Renal pelvis (tissue), 4 donors: ENCODE measurements around the gene SEC14L6. TPM values are rescaled to one million over a fixed set of nuclear protein-coding genes. Genes with fewer than 3 reads are reported as not detected.

Experiments used
- DNase-seq: peaks from one replicate; pipeline ENCODE4 v3.0.0-alpha.2; 2013
- polyA plus RNA-seq, 3 donors: library from polyadenylated mRNA; unstranded; fragments of 120-200 nt; gene quantifications; one replicate each; pipeline ENCODE4 v1.2.1, GENCODE V29; 2013; ENCODE audit not compliant: insufficient read length in 3 of 3

The SEC14L6 gene
- polyA plus RNA-seq, 3 donors = 7.8 to 16.3 (median 11.0) TPM

DNA sequence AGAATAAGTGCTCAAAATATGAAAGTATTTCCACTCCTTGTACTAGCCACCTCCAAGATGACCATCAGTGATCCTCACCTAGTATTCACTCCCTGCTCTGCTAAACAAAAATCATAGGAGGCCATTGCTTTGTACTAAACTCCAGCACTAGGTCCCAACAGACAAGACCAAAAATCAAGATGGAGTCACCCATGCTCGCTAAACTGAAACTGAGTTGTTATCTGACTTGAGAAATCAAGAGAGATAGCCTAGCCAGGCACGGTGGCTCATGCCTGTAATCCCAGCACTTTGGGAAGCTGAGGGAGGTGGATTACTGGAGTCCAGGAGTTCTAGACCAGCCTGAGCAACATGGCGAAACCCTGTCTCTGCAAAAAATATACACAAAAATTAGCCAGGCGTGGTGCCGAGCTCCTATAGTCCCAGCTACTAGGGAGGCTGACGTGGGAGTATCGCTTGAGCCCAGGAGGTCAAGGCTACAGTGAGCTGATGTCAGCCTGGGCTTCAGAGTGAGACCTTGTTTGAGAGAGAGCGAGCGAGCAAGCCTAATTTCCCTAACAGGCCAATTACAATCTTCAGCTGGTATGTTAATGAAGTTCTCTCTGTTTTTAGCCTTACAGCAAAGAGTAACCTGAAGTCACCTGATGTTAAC, 9.3 kb downstream of the SEC14L6 start:
- DNase-seq = no peak

DNA sequence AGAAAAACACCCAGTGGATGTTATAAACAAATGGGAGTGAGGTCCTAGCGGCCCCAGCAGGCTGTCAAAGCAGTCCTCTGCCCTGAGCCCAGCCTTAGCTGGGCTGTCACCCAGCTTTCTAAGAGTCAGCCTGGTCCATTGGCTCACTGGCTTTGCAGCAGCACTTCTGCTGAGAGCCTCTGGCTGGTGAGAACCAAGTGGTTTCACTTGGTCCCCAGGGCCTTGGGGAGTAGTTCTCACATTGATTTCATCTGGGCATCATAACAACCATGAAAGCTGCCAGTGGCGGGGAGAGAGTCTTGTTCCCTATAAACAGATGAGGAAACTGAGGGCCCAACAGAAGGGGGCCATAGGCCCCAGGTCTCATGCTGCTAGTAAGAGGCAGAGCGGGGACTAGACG, 11.4 kb downstream of the SEC14L6 start:
- DNase-seq = no peak

DNA sequence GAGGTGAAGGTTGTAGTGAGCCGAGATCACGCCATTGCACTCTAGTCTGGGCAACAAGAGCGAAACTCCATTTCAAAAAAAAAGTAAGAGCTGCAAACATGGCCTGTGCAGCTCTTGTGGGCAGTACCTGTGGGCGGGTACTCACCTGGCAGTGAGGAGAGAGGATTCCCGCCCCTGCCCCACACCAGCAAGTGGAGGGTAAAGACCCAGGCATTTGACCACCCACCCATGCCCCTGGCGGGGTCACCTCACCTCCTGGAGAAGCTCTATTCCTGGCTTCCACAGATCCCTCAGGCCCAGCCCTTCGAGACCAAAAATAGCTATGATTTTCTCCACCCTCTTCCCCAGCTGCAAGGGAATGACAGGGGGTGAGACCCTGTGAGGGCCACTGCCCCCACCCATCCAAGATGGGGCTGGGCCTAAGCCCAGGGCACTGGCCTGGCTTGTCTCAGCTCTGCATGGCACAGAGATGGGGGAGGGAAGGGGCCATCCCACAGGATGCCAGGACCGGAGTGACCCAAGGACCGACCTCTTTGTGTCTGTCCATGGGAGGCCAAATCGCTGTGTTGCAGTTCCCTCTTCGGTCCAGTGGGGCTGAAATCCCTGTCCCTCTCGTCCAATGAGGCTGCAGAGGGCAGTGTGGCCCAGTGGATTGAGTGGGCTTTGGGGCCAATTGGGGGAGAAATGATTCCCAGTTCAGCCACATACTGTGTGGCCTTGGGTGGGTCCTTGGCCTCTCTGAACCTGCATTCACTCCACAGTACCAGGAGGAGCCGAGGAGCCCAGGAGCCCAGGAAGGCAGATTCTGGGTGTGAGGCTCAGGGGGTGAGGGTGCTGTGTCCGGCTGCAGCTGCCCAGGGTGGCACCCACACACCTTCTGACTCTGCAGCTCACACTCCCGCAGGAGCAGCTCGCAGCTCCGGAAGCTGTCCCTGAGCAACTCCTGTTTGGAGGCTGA, 14.6 kb downstream of the SEC14L6 start:
- no peak for DNase-seq

DNA sequence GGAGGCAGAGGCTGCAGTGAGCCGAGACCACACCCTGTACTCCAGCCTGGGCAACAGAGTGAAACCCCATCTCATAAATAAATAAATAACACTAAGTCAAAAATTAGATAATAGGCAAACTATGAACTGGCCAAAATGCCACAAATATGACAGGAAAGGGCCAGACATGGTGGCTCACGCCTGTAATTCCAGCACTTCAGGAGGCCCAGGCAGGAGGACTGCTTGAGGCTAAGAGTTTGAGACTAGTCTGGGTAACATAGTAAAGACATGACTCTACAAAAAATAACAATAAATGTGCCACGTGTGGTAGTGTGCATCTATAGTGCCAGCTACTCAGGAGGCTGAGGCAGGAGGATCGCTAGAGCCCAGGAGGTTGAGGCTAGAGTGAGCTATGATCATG, 19.9 kb downstream of the SEC14L6 start:
- no peak for DNase-seq

GRCh38 chr22:30523646-30524489, 22.7 kb downstream of the SEC14L6 start:
- DNase-seq = no peak

- DNase-seq = no peak
Measured at GRCh38 chr22:30521368-30522156, 25.0 kb downstream of the SEC14L6 start.

GRCh38 chr22:30519842-30520425, 26.6 kb downstream of the SEC14L6 start:
- DNase-seq = no peak

- DNase-seq = no peak
Measured at GRCh38 chr22:30516731-30517130, 29.8 kb downstream of the SEC14L6 start.

DNA sequence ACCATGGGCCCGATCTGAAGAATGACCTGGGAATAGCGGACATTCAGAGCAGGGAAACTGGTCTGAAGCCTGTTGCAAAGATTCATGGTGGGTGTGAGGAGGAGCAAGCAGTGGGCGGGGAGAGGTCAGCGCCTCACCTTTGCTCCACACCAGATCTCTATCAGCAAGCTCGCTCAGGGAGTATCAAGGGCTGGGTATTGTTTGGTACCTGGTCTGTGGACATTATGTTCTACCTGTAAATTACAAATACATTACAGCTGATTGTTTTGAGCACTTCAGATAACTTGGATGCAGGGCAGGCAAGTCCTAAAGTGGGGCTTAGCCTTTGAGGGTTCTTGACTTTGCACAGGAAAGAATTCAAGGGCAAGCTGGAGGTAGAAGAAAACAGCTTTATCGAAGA, 30.3 kb downstream of the SEC14L6 start:
- no peak for DNase-seq

DNA sequence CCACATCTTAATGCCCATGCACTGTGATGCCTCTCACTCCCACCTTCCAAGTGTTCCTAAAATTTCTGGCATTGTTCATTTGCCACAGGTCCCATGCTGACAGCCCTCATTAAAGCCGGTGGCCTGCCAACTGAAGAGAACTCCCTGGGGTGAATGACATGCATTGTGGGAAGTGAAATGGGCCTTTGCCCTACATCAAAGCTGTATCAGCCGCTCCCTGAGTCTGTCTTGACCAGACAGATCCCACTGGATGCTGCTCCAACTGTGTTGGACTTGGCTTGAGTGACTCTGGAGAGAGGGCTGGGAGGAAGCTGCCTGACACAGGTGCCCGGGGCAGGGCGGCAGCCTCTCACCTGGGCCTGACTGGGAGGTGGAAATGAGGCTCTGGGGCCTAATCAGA, 32.3 kb downstream of the SEC14L6 start:
- no peak for DNase-seq

GRCh38 chr22:30513462-30513861, 33.1 kb downstream of the SEC14L6 start:
- no peak for DNase-seq

GRCh38 chr22:30511911-30512310, 34.6 kb downstream of the SEC14L6 start:
- DNase-seq = no peak

GRCh38 chr22:30511109-30511508, 35.4 kb downstream of the SEC14L6 start:
- DNase-seq = no peak

- DNase-seq = no peak
Measured at GRCh38 chr22:30508216-30508615, 38.3 kb downstream of the SEC14L6 start.

DNA sequence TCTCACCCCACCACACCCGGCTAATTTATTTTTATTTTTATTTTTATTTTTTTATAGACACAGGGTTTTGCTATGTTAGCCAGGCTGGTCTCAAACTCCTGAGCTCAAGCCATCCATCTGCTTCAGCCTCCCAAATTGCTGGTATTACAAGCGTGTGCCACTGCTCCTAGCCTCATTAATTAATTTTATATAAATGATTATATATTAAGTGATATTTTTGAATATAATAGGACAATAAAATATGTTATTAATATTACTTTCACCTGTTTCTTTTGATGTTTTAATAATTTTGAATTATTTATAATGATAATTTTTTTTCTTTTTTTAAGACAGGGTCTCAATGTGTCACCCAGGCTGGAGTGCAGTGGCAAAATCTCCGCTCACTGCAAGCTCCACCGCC, 38.9 kb downstream of the SEC14L6 start:
- no peak for DNase-seq

- DNase-seq = no peak
Measured at GRCh38 chr22:30506507-30506968, 40.0 kb downstream of the SEC14L6 start.

GRCh38 chr22:30503551-30503950, 43.0 kb downstream of the SEC14L6 start:
- DNase-seq = no peak

- no peak for DNase-seq
Measured at GRCh38 chr22:30502911-30503310, 43.6 kb downstream of the SEC14L6 start.

GRCh38 chr22:30502153-30502552, 44.4 kb downstream of the SEC14L6 start:
- DNase-seq = no peak

DNA sequence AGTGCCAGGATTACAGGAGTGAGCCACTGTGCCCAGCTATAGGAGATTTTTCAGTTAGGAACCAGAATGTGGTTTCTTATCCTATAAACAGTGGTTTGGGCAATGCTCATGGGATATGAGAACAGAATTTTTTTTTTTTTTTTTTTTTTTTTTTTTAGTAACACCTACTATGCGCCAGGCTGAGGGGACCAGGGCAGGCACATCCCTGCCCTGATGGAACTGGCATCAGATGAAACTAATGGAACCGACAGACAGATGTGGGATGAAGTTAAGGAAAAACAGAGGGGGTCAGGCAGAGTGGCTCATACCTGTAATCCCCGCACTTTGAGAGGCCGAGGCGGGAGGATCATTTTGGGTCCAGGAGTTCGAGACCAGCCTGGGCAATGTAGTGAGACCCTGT, 45.9 kb downstream of the SEC14L6 start:
- no peak for DNase-seq
